ACHN (cell line): ENCODE measurements around the gene MBP.
"Not testable (repeated sequence)": the region's sequence is repeated elsewhere in the genome, so short reads cannot be mapped to it uniquely, and the experiment has no call there.

ENCODE experiments used
- DNase-seq: peaks from one replicate; pipeline ENCODE4 v3.0.0-alpha.2; 2015
- in situ Hi-C: cut with HindIII; loops from 2 replicates; pipeline ENCODE4 v1.10.0; 2017; ENCODE audit warnings: low sequenced_read_pairs, low pct_ligation_motif_present, low pct_unique_long_range_greater_than_20kb

The MBP gene

GRCh38 chr18:76979906-76980305 lies 152.7 kb downstream of the MBP start:
- in situ Hi-C loops = no loop called here
- DNase-seq = no peak

- in situ Hi-C loops = no loop called here
- DNase-seq = no peak
Measured at GRCh38 chr18:76979111-76979751, 153.4 kb downstream of the MBP start.

- no peak for DNase-seq
- in situ Hi-C loops = no loop called here
Measured at GRCh38 chr18:76978616-76979015, 154.0 kb downstream of the MBP start.

DNA sequence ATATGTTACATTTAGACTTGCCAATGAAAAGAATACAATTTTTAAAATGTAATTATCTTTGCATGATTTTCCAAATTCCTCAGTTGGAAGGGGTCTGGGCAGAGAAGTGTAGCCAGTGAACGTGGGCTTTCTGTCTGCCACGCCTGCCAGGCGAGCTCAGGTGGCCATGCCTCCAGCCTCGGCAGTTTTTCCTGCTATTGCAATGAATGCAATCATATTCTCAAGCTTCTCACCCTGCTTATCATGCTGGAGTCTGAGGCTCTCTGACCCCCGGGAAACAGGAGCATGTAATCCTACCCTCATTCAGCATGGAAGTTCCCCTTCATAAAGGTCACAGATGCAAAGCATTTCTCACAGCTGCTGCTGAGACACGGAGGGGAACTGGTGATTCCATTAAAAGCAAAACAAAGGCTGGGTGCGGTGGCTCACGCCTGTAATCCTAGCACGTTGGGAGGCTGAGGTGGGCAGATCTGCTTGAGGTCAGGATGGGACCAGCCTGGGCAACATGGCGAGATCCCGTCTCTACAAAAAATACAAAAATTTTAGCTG lies 154.8 kb downstream of the MBP start:
- in situ Hi-C loops = no loop called here
- DNase-seq = no peak

DNA sequence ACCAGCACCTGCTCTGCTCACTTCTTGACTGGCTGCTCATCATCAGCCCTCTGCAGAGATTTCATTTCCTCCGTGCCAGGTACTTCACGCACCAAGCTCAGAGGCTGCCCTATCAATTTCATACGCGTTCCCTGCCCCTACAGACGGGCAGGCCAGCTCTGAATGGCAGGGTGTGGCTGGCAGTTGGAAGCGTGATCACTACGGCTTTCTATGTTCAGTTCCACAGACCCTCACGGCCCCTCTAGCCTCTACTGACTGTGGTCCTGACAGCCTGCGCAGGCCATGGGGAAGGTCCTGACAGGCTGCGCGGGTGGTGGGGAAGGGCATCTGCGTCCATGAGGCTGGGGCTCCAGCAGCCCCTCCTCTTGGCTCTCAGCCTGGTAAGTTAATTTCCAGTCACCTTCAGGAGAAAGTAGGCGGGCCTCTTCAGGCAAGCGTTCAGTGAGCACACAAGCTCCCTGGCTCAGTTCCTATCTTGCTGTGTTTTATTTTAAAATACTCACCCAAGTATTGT lies 155.4 kb downstream of the MBP start:
- no peak for DNase-seq
- in situ Hi-C loops = no loop called here

DNA sequence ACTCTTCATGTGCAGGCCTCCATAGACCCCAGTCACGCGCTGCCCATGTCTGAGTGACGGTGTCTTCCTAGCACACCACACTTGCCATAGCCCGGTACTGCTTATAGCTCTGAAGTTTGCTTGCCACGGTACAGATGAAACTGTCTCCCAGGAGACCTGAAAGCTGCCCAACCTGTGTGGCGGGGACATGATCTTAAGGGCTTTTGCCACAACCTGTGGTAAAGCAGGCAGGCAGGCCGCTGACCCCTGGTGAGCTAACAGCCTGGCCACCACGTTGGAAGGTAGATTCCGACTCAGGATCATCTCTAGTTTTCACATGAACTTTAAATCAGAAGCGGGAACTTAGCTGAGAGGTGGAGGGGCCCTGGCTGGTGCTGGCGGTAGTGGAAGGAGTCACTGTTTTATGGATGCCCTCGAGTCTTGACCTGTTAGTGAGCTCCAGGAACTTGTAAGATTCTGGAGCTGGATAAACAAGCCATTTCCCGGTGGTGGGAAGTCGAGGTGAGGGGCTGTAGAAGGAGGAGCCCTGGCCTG lies 156.9 kb downstream of the MBP start:
- in situ Hi-C loops = no loop called here
- no peak for DNase-seq

- in situ Hi-C loops = no loop called here
- no peak for DNase-seq
Measured at GRCh38 chr18:76974386-76974785, 158.2 kb downstream of the MBP start.

- no peak for DNase-seq
- in situ Hi-C loops = no loop called here
Measured at GRCh38 chr18:76973520-76974266, 158.9 kb downstream of the MBP start.

- DNase-seq = no peak
- in situ Hi-C loops = no loop called here
Measured at GRCh38 chr18:76972846-76973519, 159.6 kb downstream of the MBP start.

- in situ Hi-C loops = no loop called here
- no peak for DNase-seq
Measured at GRCh38 chr18:76972241-76972640, 160.3 kb downstream of the MBP start.

GRCh38 chr18:76970770-76971559 lies 161.6 kb downstream of the MBP start:
- in situ Hi-C loops = no loop called here
- no peak for DNase-seq

- in situ Hi-C loops = no loop called here
Measured at GRCh38 chr18:76967721-76968472, 164.7 kb downstream of the MBP start.

DNA sequence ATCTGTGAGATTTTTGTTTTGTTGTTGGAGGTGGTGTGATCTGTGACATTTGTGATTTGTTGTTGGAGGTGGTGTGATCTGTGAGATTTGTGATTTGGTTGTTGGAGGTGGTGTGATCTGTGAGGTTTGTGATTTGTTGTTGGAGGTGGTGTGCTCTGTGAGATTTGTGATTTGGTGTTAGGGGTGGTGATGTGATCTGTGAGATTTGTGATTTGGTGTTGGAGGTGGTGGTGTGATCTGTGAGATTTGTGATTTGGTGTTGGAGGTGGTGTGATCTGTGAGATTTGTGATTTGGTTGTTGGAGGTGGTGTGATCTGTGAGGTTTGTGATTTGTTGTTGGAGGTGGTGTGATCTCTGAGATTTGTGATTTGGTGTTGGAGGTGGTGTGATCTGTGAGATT lies 165.3 kb downstream of the MBP start:
- DNase-seq = not testable (repeated sequence)

More at GRCh38 chr18:76967721-76968472, 164.7 kb downstream of the MBP start:
- DNase-seq = no peak

DNA sequence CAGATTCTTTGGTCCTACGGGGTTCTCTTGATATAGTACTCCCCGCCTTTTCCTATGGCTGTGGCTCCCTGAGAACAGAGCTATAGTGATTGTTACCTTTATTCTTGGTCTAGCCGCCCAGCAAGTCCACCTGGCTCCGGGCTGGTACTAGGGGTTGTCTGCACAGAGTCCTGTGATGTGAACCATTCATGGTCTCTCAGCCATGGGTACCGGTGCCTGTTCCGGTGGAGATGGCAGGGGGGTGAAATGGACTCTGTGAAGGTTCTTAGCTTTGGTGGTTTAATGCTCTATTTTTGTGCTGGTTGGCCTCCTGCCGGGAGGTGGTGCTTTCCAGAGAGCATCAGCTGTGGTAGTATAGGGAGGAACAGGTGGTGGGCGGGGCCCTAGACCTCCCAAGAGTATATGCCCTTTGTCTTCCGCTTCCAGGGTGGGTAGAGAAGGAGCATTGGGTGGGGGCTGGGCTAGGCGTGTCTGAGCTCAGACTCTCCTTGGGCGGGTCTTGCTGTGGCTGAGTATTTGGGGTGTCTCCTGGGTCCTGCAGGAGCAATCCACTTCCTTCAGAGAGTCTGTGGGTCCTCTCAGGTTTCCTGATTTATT lies 166.9 kb downstream of the MBP start:
- in situ Hi-C loops, DNase-seq: not testable (repeated sequence)

More for the DNA sequence above, 165.3 kb downstream of the MBP start:
- in situ Hi-C loops = not testable (repeated sequence)

DNA sequence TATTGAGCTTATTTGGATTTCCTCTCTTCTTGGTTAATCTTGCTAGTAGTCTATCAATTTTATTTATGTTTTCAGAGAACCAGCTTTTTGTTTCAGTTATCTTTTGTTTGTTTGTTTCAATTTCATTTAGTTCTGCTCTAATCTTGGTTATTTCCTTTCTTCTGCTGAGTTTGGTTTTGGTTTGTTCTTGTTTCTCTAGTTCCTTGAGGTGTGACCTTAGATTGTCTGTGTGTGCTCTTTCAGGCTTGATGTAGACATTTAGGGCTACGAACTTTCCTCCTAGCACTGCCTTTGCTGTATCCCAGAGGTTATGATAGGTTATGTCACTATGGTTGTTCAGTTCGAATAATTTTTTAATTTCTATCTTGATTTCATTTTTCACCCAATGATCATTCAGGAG lies 168.6 kb downstream of the MBP start:
- no peak for DNase-seq
- in situ Hi-C loops = no loop called here

GRCh38 chr18:76962851-76963250 lies 169.7 kb downstream of the MBP start:
- no peak for DNase-seq
- in situ Hi-C loops = no loop called here

DNA sequence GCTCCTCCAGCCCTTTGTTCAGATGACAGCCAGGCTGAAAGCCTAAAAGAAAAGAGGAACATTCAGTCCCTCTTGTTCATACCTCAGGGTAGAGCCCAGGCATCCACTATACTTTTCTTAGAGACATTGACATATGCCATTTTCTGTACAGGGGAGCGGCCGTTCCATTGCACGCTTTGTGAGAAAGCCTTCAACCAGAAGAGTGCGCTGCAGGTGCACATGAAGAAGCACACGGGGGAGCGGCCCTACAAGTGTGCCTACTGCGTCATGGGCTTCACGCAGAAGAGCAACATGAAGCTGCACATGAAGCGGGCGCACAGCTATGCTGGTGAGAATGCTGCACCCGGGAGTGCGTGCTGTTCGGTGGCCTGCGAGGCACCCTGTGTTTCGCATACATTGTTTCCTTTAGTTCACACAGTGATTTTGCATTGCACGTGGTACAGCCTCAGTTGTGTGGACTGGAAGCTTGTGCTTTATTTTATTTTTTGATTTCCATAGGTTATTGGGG lies 172.0 kb downstream of the MBP start:
- in situ Hi-C loops = no loop called here
- no peak for DNase-seq
